Loucy (cell line): ENCODE measurements around the gene MRPL42.

Experiments used
- CTCF ChIP-seq: fragments of 200-600 bp; sonication (generic); conservative IDR thresholded peaks from 2 replicates; pipeline ENCODE4 v1.5.1; 2014; ENCODE audit warnings: mild to moderate bottlenecking, antibody characterized with exemption, low read length
- EZH2phosphoT487 ChIP-seq: fragments of 200-600 bp; IDR thresholded peaks from 2 replicates; pipeline ENCODE4 v1.6.1; 2018; ENCODE audit warnings: antibody characterized with exemption, mild to moderate bottlenecking, moderate library complexity, borderline replicate concordance

GRCh38 chr12:93429448-93429847, 37.9 kb upstream of the MRPL42 start:
- TF ChIP-seq CTCF: no peak
- TF ChIP-seq EZH2phosphoT487: no peak
